Measurements from ENCODE around the gene ZFP2. TPM values are rescaled to one million over a fixed set of nuclear protein-coding genes. Genes with fewer than 3 reads are reported as not detected.

ZFP2 gene
- total and polyA plus RNA-seq, 2 donors (not counting 3 experiments of a cell fraction or from before 2014, with no cell fraction given) = 0.07 to 0.75 TPM

- FAIRE-seq = no peak
- CTCF ChIA-PET = no interaction called here
Observed at GRCh38 chr5:178861627-178862026, 34.1 kb upstream of the ZFP2 start.

More at GRCh38 chr5:178861627-178862026, 34.1 kb upstream of the ZFP2 start:
- Histone ChIP-seq H3K79me2 (ENCODE audit: control insufficient read depth, insufficient read depth, low read length) (peaks cover 14% of the 10 kb centered on the region), H3K36me3 (ENCODE audit: control insufficient read depth in 2 of 2, extremely low read depth in 1 of 2, insufficient read depth in 2 of 2, low read length in 2 of 2) (peaks cover 2 to 5% of the 10 kb centered on the region in 2 experiments), H2AFZ (ENCODE audit: low read depth, low read length) (no peak overlapping the region), H3K9me3 (replicated peaks; ENCODE audit: control insufficient read depth, insufficient read depth, low read length) (no peaks in the 10 kb centered on the region), H4K20me1 (replicated peaks; ENCODE audit: control insufficient read depth, extremely low read depth, insufficient read depth, low read length) (no peaks in the 10 kb centered on the region), H3K27ac (ENCODE audit: insufficient read depth, low read depth, low read length) (no peak overlapping the region), H3K4me2 (ENCODE audit: insufficient read depth, low read length) (peak overlapping the region; percentile 2), H3K27me3 (ENCODE audit: control insufficient read depth in 2 of 2, insufficient read depth in 2 of 2, low read length in 2 of 2) (no peaks in the 10 kb centered on the region), H3K4me1 (ENCODE audit: control insufficient read depth, extremely low read depth, insufficient read depth, low read length) (no peaks in the 10 kb centered on the region), H3K4me3 (replicated peaks in 1 of 3; ENCODE audit: insufficient read depth in 1 of 3, low read depth in 1 of 3, low read length in 3 of 3) (no peak overlapping the region), H3K9ac (replicated peaks; ENCODE audit: extremely low read depth, insufficient read depth, low read length) (no peak overlapping the region), H3K9me1 (replicated peaks; ENCODE audit: control insufficient read depth, extremely low read depth, insufficient read depth, low read length) (no peaks in the 10 kb centered on the region)
- intact Hi-C loops (cut with micrococcal nuclease) (no loop called here), dilution Hi-C loops (cut with MboI; ENCODE audit: extremely low pct_ligation_motif_present, low sequenced_read_pairs) (no loop called here)
- DNase-seq (ENCODE audit: low read depth, low spot score) = no peak
- POLR2A ChIA-PET = no interaction called here
- no TSS peak for BruUV-seq (replicated peaks)
- TF ChIP-seq GATA2 (IDR thresholded peaks at IDR 0.05; ENCODE audit: insufficient read depth, insufficient read length, low read depth, low read length) (no peak), POLR2A (IDR thresholded peaks at IDR 0.05; ENCODE audit: low read depth, low read length) (no peak), MYC (IDR thresholded peaks at IDR 0.05; ENCODE audit: low read depth, low read length) (no peak), MAX (IDR thresholded peaks at IDR 0.05; ENCODE audit: insufficient read depth, insufficient read length) (no peak), EZH2 (IDR thresholded peaks at IDR 0.05; ENCODE audit: borderline replicate concordance, low read depth, low read length, severe bottlenecking) (no peak), POLR2AphosphoS5 (IDR thresholded peaks at IDR 0.05; ENCODE audit: insufficient read depth, low read depth, low read length) (no peak), JUN (IDR thresholded peaks at IDR 0.05; ENCODE audit: borderline replicate concordance, insufficient read depth, insufficient read length, low read depth) (no peak), FOS (IDR thresholded peaks at IDR 0.05; ENCODE audit: borderline replicate concordance, insufficient read depth, low read length) (no peak)
- TF ChIP-seq, protein P1, sequence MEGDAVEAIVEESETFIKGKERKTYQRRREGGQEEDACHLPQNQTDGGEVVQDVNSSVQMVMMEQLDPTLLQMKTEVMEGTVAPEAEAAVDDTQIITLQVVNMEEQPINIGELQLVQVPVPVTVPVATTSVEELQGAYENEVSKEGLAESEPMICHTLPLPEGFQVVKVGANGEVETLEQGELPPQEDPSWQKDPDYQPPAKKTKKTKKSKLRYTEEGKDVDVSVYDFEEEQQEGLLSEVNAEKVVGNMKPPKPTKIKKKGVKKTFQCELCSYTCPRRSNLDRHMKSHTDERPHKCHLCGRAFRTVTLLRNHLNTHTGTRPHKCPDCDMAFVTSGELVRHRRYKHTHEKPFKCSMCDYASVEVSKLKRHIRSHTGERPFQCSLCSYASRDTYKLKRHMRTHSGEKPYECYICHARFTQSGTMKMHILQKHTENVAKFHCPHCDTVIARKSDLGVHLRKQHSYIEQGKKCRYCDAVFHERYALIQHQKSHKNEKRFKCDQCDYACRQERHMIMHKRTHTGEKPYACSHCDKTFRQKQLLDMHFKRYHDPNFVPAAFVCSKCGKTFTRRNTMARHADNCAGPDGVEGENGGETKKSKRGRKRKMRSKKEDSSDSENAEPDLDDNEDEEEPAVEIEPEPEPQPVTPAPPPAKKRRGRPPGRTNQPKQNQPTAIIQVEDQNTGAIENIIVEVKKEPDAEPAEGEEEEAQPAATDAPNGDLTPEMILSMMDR (IDR thresholded peaks at IDR 0.05; ENCODE audit: extremely low read depth in 1 of 2, insufficient read depth in 1 of 2, low read depth in 1 of 2, low read length in 2 of 2) = no peak
